ENCODE data around the gene ZNF710.

DNA sequence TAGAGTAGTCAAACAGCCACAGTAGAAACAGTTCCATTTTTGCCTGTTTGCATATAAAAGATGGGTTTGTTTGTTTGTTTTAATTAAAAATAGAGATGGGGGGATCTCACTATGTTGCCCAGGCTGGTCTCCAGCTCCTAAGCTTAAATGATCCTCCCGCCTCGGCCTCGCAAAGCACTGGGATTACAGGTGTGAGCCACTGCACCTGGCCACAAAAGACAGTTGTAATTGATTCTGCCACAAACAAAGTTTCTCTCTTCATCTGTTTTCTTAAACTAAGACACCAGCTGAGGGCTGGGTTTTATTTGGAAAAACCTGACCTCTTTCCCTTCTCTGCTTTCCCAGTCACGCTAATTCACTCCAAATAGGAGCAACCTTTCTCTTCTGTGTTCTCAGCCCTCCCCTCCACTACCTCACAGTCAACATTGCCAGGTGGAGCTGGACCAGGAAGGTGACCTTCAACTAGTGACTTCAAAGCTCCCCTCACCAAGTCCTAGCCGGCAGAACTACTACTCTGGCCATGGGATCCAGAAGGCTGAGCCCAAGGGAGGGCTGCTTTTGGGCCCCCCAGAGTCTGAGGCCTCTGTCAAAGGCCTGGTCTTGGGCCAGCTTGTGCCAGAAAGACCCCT is 102.7 kb downstream of the ZNF710 start:
- TF ChIP-seq, protein P1, sequence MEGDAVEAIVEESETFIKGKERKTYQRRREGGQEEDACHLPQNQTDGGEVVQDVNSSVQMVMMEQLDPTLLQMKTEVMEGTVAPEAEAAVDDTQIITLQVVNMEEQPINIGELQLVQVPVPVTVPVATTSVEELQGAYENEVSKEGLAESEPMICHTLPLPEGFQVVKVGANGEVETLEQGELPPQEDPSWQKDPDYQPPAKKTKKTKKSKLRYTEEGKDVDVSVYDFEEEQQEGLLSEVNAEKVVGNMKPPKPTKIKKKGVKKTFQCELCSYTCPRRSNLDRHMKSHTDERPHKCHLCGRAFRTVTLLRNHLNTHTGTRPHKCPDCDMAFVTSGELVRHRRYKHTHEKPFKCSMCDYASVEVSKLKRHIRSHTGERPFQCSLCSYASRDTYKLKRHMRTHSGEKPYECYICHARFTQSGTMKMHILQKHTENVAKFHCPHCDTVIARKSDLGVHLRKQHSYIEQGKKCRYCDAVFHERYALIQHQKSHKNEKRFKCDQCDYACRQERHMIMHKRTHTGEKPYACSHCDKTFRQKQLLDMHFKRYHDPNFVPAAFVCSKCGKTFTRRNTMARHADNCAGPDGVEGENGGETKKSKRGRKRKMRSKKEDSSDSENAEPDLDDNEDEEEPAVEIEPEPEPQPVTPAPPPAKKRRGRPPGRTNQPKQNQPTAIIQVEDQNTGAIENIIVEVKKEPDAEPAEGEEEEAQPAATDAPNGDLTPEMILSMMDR (IDR thresholded peaks at IDR 0.05), result no peak
- TF ChIP-seq POLR2A (IDR thresholded peaks at IDR 0.05), result peak in 1 of 2 donors; percentile 17
